Endothelial cell of umbilical vein (primary cell): ENCODE measurements around the gene LHPP. TPM values are rescaled to one million over a fixed set of nuclear protein-coding genes. Genes with fewer than 3 reads are reported as not detected.

Experiments used
- BruUV-seq: library from RNA; stranded (reverse); fragments of 400-500 nt; replicated peaks from 2 replicates; lab custom pipeline; 2021; lab: Mats Ljungman, UMichigan
- CTCF ChIA-PET: fragments of 300-600, 350-600 bp; sonication (Branson Sonifier 250); formaldehyde crosslinking; loops from one replicate; lab custom pipeline; 2021; ENCODE audit warnings: antibody characterized with exemption, inconsistent platforms; lab: Charles Lee
- POLR2A ChIA-PET: fragments of 300-600, 350-600 bp; sonication (Branson Sonifier 250); formaldehyde crosslinking; loops from one replicate; lab custom pipeline; 2021; ENCODE audit warnings: antibody characterized with exemption, inconsistent platforms; lab: Charles Lee
- DNase-seq: peaks from one replicate; pipeline ENCODE4 v3.0.0-alpha.2; 2011; ENCODE audit warnings: low read depth, low spot score
- FAIRE-seq: peaks from 2 replicates; lab custom pipeline; 2011; peaks lifted over from hg19 to GRCh38; lab: Jason Lieb, UNC
- H2AFZ ChIP-seq: 2 replicates; pipeline ENCODE4 v1.6.0; 2012; ENCODE audit warnings: low read depth, low read length, control low read depth, inconsistent platforms
- H3K27ac ChIP-seq: 2 replicates; pipeline ENCODE4 v1.5.1; 2011; ENCODE audit warnings: low read depth, mild to moderate bottlenecking, control low read depth, low read length, moderate library complexity; ENCODE audit not compliant: insufficient read depth
- H3K27me3 ChIP-seq, 2 experiments: 2 replicates each; pipeline versions ENCODE4 v1.6.0 to v1.6.1; 2011; ENCODE audit warnings: low read length in 2 of 2, mixed read lengths in 1 of 2; ENCODE audit not compliant: control insufficient read depth in 2 of 2, insufficient read depth in 2 of 2
- H3K36me3 ChIP-seq, 2 experiments: 2 replicates in 1 of 2; 3 replicates in 1 of 2; pipeline ENCODE4 v1.5.1; 2011; ENCODE audit warnings: low read length in 2 of 2, mild to moderate bottlenecking in 1 of 2, moderate library complexity in 1 of 2; ENCODE audit not compliant: control insufficient read depth in 2 of 2, insufficient read depth in 2 of 2; ENCODE audit errors: extremely low read depth in 1 of 2
- H3K4me1 ChIP-seq: 3 replicates; pipeline ENCODE4 v1.5.1; 2011; ENCODE audit warnings: mild to moderate bottlenecking, low read length; ENCODE audit not compliant: control insufficient read depth, insufficient read depth; ENCODE audit errors: extremely low read depth
- H3K4me2 ChIP-seq: 2 replicates; pipeline ENCODE4 v1.6.1; 2011; ENCODE audit warnings: low read length, control low read depth, mixed read lengths; ENCODE audit not compliant: insufficient read depth
- H3K4me3 ChIP-seq, 3 experiments: fragments of 200-600 bp in 1 of 3; sonication (generic), shearing (Covaris generic) in 1 of 3; replicated peaks in 1 of 3; 2 replicates each; pipeline ENCODE4 v1.5.1; 2011 to 2016; ENCODE audit warnings: control low read depth in 3 of 3, low read length in 3 of 3, mild to moderate bottlenecking in 2 of 3, inconsistent platforms in 1 of 3, low read depth in 1 of 3, moderate library complexity in 1 of 3; ENCODE audit not compliant: insufficient read depth in 1 of 3
- H3K79me2 ChIP-seq: 2 replicates; pipeline ENCODE4 v1.6.0; 2012; ENCODE audit warnings: low read length, inconsistent platforms; ENCODE audit not compliant: control insufficient read depth, insufficient read depth
- H3K9ac ChIP-seq: replicated peaks from 2 replicates; pipeline ENCODE3; 2011; ENCODE audit warnings: low read length, control low read depth; ENCODE audit not compliant: insufficient read depth; ENCODE audit errors: extremely low read depth
- H3K9me1 ChIP-seq: replicated peaks from 3 replicates; pipeline ENCODE4 v1.6.0; 2011; ENCODE audit warnings: mild to moderate bottlenecking, low read length; ENCODE audit not compliant: control insufficient read depth, insufficient read depth; ENCODE audit errors: extremely low read depth
- H3K9me3 ChIP-seq: replicated peaks from 2 replicates; pipeline ENCODE4 v1.5.1; 2012; ENCODE audit warnings: low read length, inconsistent platforms; ENCODE audit not compliant: control insufficient read depth, insufficient read depth
- H4K20me1 ChIP-seq: replicated peaks from 2 replicates; pipeline ENCODE3; 2011; ENCODE audit warnings: mild to moderate bottlenecking, low read length; ENCODE audit not compliant: control insufficient read depth, insufficient read depth; ENCODE audit errors: extremely low read depth
- CTCF ChIP-seq, 2 donors: IDR thresholded peaks; 1 replicate in 1 of 2; 2 replicates in 1 of 2; pipeline ENCODE4 v1.5.1; 2011; ENCODE audit warnings: low read length in 2 of 2, mild to moderate bottlenecking in 2 of 2, moderate library complexity in 2 of 2, control low read depth in 1 of 2, inconsistent platforms in 1 of 2, low read depth in 1 of 2; ENCODE audit not compliant: insufficient read depth in 1 of 2; ENCODE audit errors: extremely low read depth in 1 of 2
- EZH2 ChIP-seq: IDR thresholded peaks from 2 replicates; pipeline ENCODE4 v1.6.1; 2012; ENCODE audit warnings: borderline replicate concordance, low read depth, mild to moderate bottlenecking, moderate library complexity, low read length, inconsistent platforms; ENCODE audit not compliant: severe bottlenecking
- FOS ChIP-seq: IDR thresholded peaks from 2 replicates; pipeline ENCODE4 v1.6.1; 2011; ENCODE audit warnings: mild to moderate bottlenecking, low read length, moderate library complexity, borderline replicate concordance; ENCODE audit not compliant: insufficient read depth
- GATA2 ChIP-seq: IDR thresholded peaks from 2 replicates; pipeline ENCODE4 v1.7.0; 2011; ENCODE audit warnings: low read depth, mild to moderate bottlenecking, moderate library complexity, mixed read lengths, low read length; ENCODE audit not compliant: insufficient read length, insufficient read depth
- JUN ChIP-seq: IDR thresholded peaks from 2 replicates; pipeline ENCODE4 v1.6.1; 2011; ENCODE audit warnings: borderline replicate concordance, low read depth; ENCODE audit not compliant: insufficient read length, insufficient read depth
- MAX ChIP-seq: IDR thresholded peaks from 2 replicates; pipeline ENCODE4 v1.6.1; 2011; ENCODE audit not compliant: insufficient read depth, insufficient read length
- MYC ChIP-seq: IDR thresholded peaks from one replicate; pipeline ENCODE4 v1.6.1; 2011; ENCODE audit warnings: mild to moderate bottlenecking, low read depth, low read length
- POLR2A ChIP-seq: IDR thresholded peaks from 2 replicates; pipeline ENCODE4 v1.6.1; 2012; ENCODE audit warnings: low read depth, mild to moderate bottlenecking, control low read depth, low read length
- POLR2AphosphoS5 ChIP-seq: IDR thresholded peaks from 2 replicates; pipeline ENCODE4 v1.6.1; 2012; ENCODE audit warnings: low read depth, mild to moderate bottlenecking, control low read depth, low read length, moderate library complexity; ENCODE audit not compliant: insufficient read depth
- dilution Hi-C: fragments of 300-500 bp; cut with MboI; formaldehyde crosslinking; loops from one replicate; pipeline ENCODE4 v1.15.0; 2019; ENCODE audit warnings: low sequenced_read_pairs; ENCODE audit not compliant: extremely low pct_ligation_motif_present
- intact Hi-C: fragments of 100-400 bp; cut with micrococcal nuclease; formaldehyde crosslinking; loops from one replicate; pipeline ENCODE4 v1.10.0; 2022
- polyA plus RNA-seq, 4 experiments: library from polyadenylated mRNA; depleted of rRNA in 3 of 4; stranded (reverse) in 3 of 4; unstranded in 1 of 4; fragments of >200 nt; gene quantifications; 2 replicates each; pipeline versions ENCODE4 v1.2.1 to v1.2.3, GENCODE V29; 2011 to 2012; ENCODE audit warnings: missing spikeins in 1 of 4
- total RNA-seq: library from RNA; stranded (reverse); gene quantifications from 2 replicates; pipeline ENCODE4 v1.2.3, GENCODE V29; 2021

The LHPP gene
- total and polyA plus RNA-seq, 2 donors (not counting 3 experiments of a cell fraction or from before 2014, with no cell fraction given), result 5.8 to 11.2 TPM

- Histone ChIP-seq H3K9me1 (no peaks in the 10 kb centered on the region), H2AFZ (no peak overlapping the region), H3K79me2 (no peaks in the 10 kb centered on the region), H3K9me3 (no peaks in the 10 kb centered on the region), H3K4me3 (no peak overlapping the region), H3K4me2 (no peak overlapping the region), H3K27ac (no peak overlapping the region), H3K9ac (no peak overlapping the region), H3K36me3 (no peaks in the 10 kb centered on the region), H3K27me3 (peaks cover 20 to 23% of the 10 kb centered on the region in 2 experiments), H3K4me1 (no peaks in the 10 kb centered on the region), H4K20me1 (no peaks in the 10 kb centered on the region)
- dilution Hi-C loops, result no loop called here
- ChIA-PET CTCF (no interaction called here), POLR2A (no interaction called here)
- FAIRE-seq (no peak), DNase-seq (no peak)
- TF ChIP-seq EZH2 (no peak), MYC (no peak), POLR2A (no peak)
- no TSS peak for BruUV-seq
- intact Hi-C loops, result no loop called here
Measured at GRCh38 chr10:124458473-124458872, 3.1 kb upstream of the LHPP start.

DNA sequence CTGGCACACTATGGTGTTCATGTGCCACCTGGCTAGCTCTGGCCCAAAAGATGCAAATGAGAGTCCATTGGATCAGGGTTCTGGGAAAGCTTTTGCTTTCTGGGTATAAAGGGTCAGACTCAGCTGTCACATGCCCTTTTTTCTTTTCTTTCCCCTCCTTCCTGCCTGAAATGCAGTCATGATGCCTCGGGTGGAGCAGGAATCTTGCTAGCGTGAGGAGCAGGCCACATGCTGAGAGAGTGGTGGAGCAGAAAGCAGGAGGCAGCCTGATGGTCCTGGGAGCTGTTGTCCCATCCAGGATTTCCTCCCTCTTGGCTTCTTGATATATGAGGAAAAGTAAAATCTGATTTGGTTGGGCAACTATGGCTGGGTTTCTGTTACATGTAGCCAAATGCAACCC, 2.7 kb upstream of the LHPP start:
- BruUV-seq, result no TSS peak

More for the DNA sequence above, 2.7 kb upstream of the LHPP start:
- H4K20me1 ChIP-seq, result no peaks in the 10 kb centered on the region
- H3K27ac ChIP-seq, result no peak overlapping the region
- CTCF ChIA-PET, result no interaction called here
- FAIRE-seq (no peak), DNase-seq (no peak)
- dilution Hi-C loops (no loop called here), intact Hi-C loops (no loop called here)
- no peaks in the 10 kb centered on the region for H3K9me1 ChIP-seq
- H3K79me2 ChIP-seq, result no peaks in the 10 kb centered on the region
- no peaks in the 10 kb centered on the region for H3K9me3 ChIP-seq
- H3K4me1 ChIP-seq, result no peaks in the 10 kb centered on the region
- H3K36me3 ChIP-seq, result no peaks in the 10 kb centered on the region
- H3K4me3 ChIP-seq, result no peak overlapping the region
- TF ChIP-seq MYC (no peak), MAX (no peak), POLR2AphosphoS5 (no peak), CTCF (IDR thresholded peaks at IDR 0.05; ENCODE audit: extremely low read depth in 1 of 2, insufficient read depth in 1 of 2, low read depth in 1 of 2, low read length in 2 of 2) (no peak), FOS (no peak), GATA2 (no peak), JUN (no peak), POLR2A (no peak), EZH2 (no peak)
- no peak overlapping the region for H3K9ac ChIP-seq
- POLR2A ChIA-PET, result no interaction called here
- no peak overlapping the region for H2AFZ ChIP-seq
- H3K4me2 ChIP-seq, result no peak overlapping the region
- peaks cover 15 to 19% of the 10 kb centered on the region in 2 experiments for H3K27me3 ChIP-seq
